ENCODE measurements around the gene MB21D2.

The MB21D2 gene

DNA sequence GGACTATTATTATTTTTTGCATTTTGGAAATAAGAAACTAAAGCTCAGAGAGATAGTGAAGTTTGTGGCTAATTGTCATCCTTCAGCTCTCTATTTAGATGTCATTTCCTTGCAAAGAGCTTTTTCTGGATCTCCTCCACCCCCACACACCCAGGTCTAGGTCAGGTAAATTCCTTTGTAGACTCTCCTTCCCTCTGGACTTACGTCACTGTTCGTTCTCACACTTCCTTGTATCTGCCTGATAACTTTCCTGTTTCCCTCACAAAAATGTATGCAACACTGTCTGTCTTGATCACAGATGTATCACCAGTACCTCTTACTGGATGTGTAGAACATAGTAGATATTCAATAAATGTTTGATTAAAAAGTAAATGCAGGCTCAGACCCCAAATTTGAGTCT lies 6.1 kb upstream of the MB21D2 start:
- DNase-seq (ENCODE audit: low read depth in 1 of 2, low spot score in 1 of 2) = no peak

DNA sequence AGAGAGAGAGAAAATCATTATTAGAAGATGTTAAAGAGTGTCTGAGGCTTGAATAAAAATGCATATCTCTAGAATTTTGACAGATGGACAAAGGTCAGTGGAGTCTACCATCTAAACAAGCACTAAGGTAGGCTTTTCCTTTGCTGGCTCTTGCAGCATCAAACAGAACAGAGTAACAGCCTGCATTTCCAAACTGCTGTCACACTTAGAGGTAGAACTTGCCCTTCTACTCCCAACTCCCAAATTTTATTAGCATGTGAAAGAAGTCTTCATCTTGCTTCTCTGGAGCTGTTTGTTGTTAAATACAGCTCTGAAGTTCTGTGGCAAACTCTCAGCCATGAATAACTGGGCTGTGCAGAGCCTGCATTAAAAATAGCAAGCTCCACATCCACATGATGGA lies 4.1 kb upstream of the MB21D2 start:
- no peak for DNase-seq (ENCODE audit: low read depth in 1 of 2, low spot score in 1 of 2)

- no peak for DNase-seq (ENCODE audit: low read depth in 1 of 2, low spot score in 1 of 2)
Measured at GRCh38 chr3:192920411-192920810, 2.8 kb upstream of the MB21D2 start.

GRCh38 chr3:192919901-192920300 lies 2.2 kb upstream of the MB21D2 start:
- DNase-seq (ENCODE audit: low read depth in 1 of 2, low spot score in 1 of 2) = no peak

DNA sequence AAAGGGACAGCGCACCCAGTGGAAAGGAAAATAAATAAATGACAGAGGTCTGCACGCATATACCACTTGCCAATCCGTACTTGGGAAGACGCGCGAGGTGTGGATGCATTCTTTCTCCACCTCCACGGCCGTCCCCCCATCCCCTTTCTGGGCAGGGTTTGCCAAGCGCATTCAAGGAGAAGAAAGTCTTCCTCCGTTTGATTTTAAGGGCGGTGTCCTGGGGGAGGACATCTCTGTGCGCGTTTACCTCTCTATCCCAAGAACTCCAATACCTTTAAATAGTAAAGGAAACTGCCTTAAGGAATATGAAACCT lies 576 bp upstream of the MB21D2 start:
- no peak for DNase-seq (ENCODE audit: low read depth in 1 of 2, low spot score in 1 of 2)

DNA sequence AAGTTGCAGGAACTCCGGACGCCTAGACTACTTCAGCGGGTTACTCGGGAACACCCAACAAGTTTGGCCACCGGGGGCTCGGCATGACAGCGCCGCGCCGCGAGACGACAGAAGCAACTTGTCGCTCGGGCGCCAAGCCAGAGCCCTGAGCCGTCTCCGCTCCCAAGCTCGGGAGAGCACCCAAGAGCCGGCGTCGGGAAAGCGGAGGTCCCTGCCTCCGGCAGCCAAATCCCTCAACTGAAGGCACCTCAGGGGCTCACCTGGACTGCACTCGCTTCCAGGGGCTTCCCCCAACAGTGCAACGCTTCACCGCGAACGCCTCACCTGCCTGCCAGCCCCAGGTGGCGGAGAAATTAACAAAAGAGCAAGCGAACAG lies 640 bp downstream of the MB21D2 start:
- peak in 1 of 2 donors; percentile 12 for DNase-seq (ENCODE audit: low read depth in 1 of 2, low spot score in 1 of 2)

GRCh38 chr3:192916371-192917027 lies 1.2 kb downstream of the MB21D2 start:
- no peak for DNase-seq (ENCODE audit: low read depth in 1 of 2, low spot score in 1 of 2)

DNA sequence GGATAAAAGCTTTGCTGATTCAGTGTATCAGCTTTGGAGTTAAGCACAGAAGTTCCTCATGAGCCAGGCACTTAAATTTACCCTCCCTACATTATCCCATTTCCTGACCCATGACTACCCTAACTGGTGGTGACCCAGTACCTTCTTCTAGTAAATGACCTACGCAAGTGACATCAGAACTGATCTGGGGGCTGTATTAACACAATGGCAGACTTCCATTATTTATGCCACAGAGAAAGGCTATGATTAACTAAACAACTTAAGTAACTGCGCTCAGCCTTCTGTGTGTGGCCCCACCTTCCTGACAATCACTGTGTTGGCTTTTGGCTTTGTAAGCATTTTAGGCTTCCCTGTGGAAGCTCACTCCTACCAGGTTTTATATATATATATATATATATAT lies 1.9 kb downstream of the MB21D2 start:
- DNase-seq (ENCODE audit: low read depth in 1 of 2, low spot score in 1 of 2) = no peak

DNA sequence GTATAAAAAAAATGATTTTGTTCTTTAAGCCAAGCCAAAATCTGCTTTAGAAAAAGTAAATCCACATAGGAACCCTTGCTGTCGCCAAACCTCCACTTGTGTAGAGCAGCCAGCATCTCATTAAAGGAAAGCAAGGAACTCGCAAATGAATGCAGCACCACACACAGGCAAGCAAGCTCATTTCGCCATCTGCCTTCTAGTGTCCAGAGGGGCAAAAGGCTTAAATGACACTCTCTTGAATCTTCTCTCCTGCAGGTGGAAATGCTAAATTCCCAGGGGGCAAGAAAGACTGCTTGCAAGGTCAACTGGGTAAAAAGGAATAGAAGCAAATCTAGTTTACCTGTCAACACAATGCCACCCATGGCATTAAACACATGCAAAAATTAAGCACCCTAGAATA lies 2.4 kb downstream of the MB21D2 start:
- no peak for DNase-seq (ENCODE audit: low read depth in 1 of 2, low spot score in 1 of 2)

DNA sequence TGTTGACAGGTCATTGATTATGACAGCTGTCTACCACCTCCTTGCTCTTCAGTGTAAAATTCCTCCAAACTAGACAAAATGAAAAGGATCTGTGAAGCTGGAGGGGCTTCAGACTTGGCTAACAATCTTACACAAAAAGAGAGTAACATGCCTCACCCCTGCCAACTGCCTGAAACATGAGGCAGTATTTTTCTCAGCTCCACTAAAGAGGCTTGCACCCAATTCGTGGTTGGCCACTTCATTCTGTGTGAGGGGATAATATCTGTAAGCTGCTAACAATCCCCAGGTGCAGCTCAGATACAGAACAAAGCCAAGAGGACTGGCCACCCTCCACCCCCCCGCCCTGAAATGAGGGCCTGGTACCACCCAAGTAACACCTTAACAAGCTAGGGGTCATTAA lies 2.8 kb downstream of the MB21D2 start:
- no peak for DNase-seq (ENCODE audit: low read depth in 1 of 2, low spot score in 1 of 2)

- DNase-seq (ENCODE audit: low read depth in 1 of 2, low spot score in 1 of 2) = no peak
Measured at GRCh38 chr3:192913540-192913939, 4.1 kb downstream of the MB21D2 start.

DNA sequence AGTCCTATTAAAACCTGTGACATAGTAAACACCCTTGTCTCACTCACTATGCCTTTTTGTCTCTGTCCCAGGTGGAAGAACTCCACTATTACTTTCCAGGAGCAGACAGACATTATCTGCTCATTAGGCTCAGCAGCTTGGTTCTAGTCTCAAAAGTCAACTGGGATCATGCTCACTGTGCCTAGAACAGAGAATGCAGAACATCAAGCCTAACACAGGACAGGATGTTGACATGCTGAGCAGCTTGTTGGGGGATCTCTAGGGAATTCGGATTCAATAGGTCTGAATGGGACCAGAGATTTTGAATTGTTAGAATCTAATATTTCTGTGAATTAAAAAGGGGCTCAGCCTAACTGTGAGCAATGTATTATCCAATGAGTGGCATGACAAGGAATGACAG lies 6.4 kb downstream of the MB21D2 start:
- DNase-seq (ENCODE audit: low read depth in 1 of 2, low spot score in 1 of 2) = no peak

DNA sequence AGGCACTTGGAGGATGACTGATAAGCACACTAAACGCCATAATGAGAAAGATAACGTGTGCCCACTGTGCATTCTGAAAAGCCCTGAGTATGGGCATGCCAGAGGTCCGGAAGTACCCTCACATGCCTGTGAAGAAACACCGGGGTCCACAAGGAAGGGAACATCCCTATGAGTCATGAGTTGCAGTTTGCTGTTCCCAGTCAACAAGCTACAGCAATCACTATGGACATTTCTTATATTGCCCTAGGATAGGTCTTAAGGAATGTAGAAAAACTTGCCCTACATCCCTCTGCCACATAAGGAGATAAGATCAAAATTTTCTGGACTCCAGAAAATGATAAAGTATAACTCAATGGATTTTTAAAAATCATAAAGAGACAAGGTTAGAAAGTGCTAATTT lies 9.9 kb downstream of the MB21D2 start:
- DNase-seq (ENCODE audit: low read depth in 1 of 2, low spot score in 1 of 2) = no peak

DNA sequence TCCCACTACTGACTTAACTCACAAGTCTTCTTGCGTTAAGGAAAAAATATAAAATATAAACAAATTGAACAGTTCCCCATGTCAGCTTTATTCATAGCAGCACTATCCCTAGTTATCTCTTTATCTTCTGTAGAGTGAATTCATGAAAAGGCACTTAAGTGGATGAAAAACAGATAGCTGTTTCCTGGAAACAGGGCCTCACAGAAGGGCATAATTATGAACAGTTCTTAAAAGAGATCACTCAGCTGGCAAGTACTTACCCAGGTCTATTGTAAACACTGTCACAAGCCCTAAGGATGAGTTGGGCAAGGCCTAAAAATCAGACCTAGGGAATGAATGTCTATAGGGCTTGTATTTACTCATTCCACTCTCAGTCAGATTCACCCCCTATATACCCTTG lies 10.7 kb downstream of the MB21D2 start:
- DNase-seq (ENCODE audit: low read depth in 1 of 2, low spot score in 1 of 2) = no peak

DNA sequence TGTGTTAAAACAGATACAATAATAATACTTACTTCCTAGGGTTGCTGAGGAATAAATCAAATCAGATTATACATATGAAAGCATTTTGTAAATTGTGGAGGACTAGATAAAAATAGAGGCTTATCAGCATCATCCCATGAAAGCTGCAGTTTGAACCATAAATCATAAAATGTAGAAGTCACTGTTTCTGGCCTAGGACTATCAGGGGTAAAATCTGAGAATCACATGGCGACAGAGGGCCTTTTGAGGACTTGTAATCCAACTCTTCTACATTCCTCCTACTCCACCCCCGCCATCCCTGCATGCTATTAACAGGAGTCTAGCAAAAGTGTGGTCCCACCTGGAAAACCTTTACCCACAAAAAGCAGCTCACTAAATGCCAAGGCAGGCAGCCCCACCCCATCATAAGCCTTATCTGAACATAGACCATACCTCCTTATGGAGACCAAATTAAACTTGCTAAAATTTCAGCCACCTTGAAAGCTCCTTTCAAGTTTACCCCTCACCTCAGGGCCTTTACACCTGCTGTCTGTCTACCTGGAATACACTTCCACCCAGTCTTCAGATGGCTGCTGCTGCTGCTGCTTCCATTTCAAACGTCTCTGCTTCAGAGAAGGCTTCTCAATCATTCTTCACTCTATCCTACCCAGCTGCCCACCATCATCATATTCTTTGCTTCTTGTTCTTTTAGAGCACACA lies 11.5 kb downstream of the MB21D2 start:
- no peak for DNase-seq (ENCODE audit: low read depth in 1 of 2, low spot score in 1 of 2)

- DNase-seq (ENCODE audit: low read depth in 1 of 2, low spot score in 1 of 2) = no peak
Measured at GRCh38 chr3:192904632-192905289, 12.9 kb downstream of the MB21D2 start.

DNA sequence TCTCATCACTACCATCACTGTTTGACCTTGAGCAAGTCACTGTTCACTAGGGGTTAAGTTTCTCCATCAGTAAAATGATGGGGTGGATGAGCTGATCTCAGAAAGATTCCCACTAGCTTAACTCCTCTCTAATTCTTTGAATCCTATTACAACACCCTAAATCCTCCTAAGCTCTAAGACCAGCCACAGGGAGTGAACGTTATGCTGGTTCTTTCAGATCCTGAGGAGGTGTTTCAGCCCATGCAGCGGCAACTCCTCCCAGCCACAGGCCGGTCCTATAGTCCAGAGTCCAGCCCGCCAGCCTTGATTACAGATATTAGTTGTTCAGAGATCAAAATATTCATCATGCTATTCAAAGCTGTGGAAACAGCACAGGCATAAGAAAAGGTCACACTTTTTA lies 15.1 kb downstream of the MB21D2 start:
- DNase-seq (ENCODE audit: low read depth in 1 of 2, low spot score in 1 of 2) = no peak

- DNase-seq (ENCODE audit: low read depth in 1 of 2, low spot score in 1 of 2) = no peak
Measured at GRCh38 chr3:192901435-192901834, 16.2 kb downstream of the MB21D2 start.

DNA sequence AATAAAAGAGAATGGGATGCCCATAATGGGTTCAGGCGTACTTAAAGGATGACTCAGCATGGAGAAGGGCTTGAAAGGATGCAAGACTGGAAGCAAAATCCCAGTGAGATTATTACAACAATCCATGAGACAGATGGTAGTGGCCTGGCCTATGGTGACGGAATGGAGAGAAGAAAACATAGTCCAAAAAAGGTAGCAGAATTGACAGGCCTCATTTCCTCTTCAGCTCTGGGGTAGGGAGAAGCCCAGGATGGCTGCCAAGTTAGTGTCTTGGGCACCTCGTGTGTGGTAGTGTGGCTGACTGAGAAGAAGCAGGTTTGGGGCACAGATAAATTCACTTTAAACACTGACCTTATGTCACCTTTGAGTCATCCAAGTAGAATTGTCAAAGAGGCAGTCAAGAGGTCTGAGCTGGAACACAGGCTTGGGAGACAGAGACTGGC lies 18.1 kb downstream of the MB21D2 start:
- DNase-seq (ENCODE audit: low read depth in 1 of 2, low spot score in 1 of 2) = no peak

DNA sequence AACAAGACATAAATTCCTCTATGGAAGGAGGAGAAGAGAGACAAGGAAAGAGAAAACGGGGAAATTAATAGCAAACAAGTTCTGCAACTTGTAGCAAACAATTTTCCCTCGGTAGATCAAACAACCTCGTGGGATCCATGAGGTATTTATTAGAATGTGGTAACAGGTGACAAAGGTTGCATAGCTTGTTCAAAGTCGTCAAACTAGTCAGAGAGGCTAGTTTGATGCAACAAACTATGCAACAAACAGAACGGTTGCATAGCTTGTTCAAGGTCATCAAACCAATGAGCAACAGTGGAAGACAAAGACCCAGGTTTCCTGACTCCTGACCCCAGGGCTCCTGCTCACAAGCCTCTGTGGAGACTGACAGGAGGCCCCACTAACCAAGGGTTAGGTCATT lies 20.7 kb downstream of the MB21D2 start:
- no peak for DNase-seq (ENCODE audit: low read depth in 1 of 2, low spot score in 1 of 2)

DNA sequence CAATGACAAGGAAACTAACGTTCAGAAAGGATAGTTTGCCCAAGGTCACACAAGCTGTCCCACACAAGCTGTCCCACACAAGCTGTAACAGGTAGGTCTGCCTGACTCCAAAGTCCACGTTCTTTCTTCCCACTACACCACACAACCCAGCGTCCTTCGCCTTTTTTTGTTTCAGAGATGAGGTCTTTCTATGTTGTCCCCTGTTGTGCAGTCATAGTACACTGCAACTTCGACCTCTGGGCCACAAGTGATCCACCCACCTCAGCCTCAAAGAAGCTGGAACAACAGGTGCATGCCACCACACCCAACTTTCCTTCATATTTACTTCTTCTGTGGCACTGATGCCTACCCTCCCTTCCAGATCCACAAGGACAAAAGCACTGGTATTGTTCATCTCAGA lies 21.4 kb downstream of the MB21D2 start:
- no peak for DNase-seq (ENCODE audit: low read depth in 1 of 2, low spot score in 1 of 2)

GRCh38 chr3:192894676-192895075 lies 23.0 kb downstream of the MB21D2 start:
- no peak for DNase-seq (ENCODE audit: low read depth in 1 of 2, low spot score in 1 of 2)
